GM12801 (cell line): ENCODE measurements around the gene DTHD1.

ENCODE experiments used
- TF ChIP-seq, protein P1 (sequence below): IDR thresholded peaks from one replicate; pipeline ENCODE4 v1.5.1; 2011; ENCODE audit warnings: control low read depth; ENCODE audit not compliant: insufficient read length; ENCODE audit errors: extremely low read depth

The DTHD1 gene

DNA sequence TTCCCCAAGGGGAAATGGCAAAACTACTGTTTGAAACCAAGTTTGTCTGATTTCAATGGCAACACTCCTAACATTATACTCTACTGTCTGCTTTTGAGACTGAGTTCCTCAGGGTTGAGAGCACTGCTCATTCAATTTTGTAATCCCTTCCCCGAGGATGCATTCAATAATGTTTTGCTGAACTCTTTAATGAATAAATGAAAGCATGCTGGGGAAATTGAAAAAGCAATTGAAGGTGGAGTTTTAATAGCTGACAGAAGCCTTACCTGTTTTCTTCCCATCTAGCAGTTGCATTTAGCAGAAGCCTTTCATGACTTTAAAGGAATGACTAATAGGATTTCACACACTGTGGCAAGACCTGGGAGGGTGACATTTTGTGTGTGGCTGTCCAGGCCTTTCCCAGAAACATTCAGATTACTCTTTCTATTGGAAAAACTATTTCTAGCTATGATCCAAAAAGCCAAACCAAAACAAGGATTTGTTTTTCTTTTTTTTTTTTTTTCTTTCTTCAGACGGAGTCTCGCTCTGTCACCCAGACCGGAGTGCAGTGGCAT, 45.1 kb downstream of the DTHD1 start:
- TF ChIP-seq, protein P1, sequence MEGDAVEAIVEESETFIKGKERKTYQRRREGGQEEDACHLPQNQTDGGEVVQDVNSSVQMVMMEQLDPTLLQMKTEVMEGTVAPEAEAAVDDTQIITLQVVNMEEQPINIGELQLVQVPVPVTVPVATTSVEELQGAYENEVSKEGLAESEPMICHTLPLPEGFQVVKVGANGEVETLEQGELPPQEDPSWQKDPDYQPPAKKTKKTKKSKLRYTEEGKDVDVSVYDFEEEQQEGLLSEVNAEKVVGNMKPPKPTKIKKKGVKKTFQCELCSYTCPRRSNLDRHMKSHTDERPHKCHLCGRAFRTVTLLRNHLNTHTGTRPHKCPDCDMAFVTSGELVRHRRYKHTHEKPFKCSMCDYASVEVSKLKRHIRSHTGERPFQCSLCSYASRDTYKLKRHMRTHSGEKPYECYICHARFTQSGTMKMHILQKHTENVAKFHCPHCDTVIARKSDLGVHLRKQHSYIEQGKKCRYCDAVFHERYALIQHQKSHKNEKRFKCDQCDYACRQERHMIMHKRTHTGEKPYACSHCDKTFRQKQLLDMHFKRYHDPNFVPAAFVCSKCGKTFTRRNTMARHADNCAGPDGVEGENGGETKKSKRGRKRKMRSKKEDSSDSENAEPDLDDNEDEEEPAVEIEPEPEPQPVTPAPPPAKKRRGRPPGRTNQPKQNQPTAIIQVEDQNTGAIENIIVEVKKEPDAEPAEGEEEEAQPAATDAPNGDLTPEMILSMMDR = no peak

GRCh38 chr4:36327400-36327799, 46.0 kb downstream of the DTHD1 start:
- TF ChIP-seq, protein P1 = no peak

GRCh38 chr4:36328130-36328529, 46.7 kb downstream of the DTHD1 start:
- TF ChIP-seq, protein P1 = no peak

DNA sequence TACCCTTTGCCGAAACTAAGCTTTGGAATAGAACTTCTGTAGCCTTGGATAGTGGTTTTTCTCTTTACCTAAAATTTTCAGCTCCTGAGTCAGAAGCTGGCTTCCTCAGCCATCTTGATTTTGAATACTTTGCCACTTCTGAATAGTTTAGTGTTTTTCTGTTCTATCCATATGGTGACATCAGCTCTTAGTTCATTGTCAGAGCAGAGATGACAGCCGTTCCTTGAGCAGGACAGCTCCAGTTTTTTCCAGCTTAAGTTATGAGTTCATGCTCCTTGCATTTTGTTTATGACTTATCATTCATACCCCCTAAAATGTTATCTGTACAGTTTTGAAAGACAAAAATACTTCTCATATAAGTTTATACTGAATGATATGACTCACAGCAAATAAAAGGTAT, 47.8 kb downstream of the DTHD1 start:
- TF ChIP-seq, protein P1 = no peak

- TF ChIP-seq, protein P1 = no peak
Measured at GRCh38 chr4:36330796-36331195, 49.4 kb downstream of the DTHD1 start.

DNA sequence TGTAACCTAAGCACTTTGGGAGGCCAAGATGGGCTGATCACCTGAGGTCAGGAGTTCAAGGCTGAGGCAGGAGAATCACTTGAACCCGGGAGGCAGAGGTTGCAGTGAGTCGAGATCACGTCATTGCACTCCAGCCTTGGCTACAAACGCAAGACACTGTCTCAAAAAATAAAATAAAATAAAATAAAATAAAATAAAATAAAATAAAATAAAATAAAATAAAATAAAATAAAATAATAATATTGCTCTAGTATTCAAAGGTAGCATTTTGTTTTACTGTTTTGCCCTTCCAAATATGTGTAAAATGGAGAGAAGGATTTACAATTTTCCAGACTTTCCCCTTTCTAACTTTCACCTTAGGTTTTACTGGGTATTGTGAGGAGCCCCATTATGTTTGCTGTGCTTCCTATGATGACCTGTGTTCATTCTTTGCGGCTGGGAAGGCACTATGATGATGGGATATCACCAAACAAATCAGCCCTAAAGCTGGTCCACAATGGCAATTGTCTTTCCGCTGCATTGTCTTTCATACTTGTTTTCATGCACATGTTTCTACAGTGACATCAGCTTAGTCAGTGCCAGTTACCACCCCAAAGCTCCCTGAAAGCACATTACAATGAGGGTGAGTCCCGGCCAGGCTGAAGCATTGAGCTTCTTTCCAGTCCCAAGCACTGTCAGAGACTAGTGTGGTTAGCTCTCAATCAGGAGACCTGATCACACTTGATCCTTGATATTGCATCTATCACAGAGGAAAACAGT, 50.8 kb downstream of the DTHD1 start:
- TF ChIP-seq, protein P1 = no peak

- TF ChIP-seq, protein P1 = no peak
Measured at GRCh38 chr4:36332782-36333131, 51.3 kb downstream of the DTHD1 start.
